Activated CD4-positive, alpha-beta T cell treated with anti-CD3 and anti-CD28 coated beads, Interleukin-2, amount 50 U/mL, for 1 hour (primary cell): ENCODE results near the gene STUM.
"Not testable (repeated sequence)": the region's sequence is repeated elsewhere in the genome, so short reads cannot be mapped to it uniquely, and the experiment has no call there.

ENCODE experiments used
- DNase-seq: peaks from one replicate; pipeline ENCODE4 v3.0.0-alpha.2; 2020

The STUM gene

GRCh38 chr1:226586116-226586515 is 37.6 kb downstream of the STUM start:
- no peak for DNase-seq

GRCh38 chr1:226586650-226587422 is 38.3 kb downstream of the STUM start:
- DNase-seq = no peak

- DNase-seq = no peak
Observed at GRCh38 chr1:226588484-226588883, 39.9 kb downstream of the STUM start.

- DNase-seq = no peak
Observed at GRCh38 chr1:226589008-226589733, 40.6 kb downstream of the STUM start.

GRCh38 chr1:226590614-226591013 is 42.0 kb downstream of the STUM start:
- no peak for DNase-seq

GRCh38 chr1:226593541-226593940 is 45.0 kb downstream of the STUM start:
- DNase-seq = no peak

GRCh38 chr1:226596531-226597165 is 48.1 kb downstream of the STUM start:
- no peak for DNase-seq

- no peak for DNase-seq
Observed at GRCh38 chr1:226597616-226598454, 49.3 kb downstream of the STUM start.

- DNase-seq = no peak
Observed at GRCh38 chr1:226598455-226598849, 49.9 kb downstream of the STUM start.

GRCh38 chr1:226598955-226599354 is 50.4 kb downstream of the STUM start:
- not testable (repeated sequence) for DNase-seq

GRCh38 chr1:226599636-226600238 is 51.2 kb downstream of the STUM start:
- no peak for DNase-seq

GRCh38 chr1:226600254-226600653 is 51.7 kb downstream of the STUM start:
- no peak for DNase-seq

GRCh38 chr1:226601456-226601855 is 52.9 kb downstream of the STUM start:
- DNase-seq = no peak

- no peak for DNase-seq
Observed at GRCh38 chr1:226602186-226603021, 53.8 kb downstream of the STUM start.

GRCh38 chr1:226603022-226603857 is 54.7 kb downstream of the STUM start:
- no peak for DNase-seq

GRCh38 chr1:226603858-226604559 is 55.4 kb downstream of the STUM start:
- DNase-seq = no peak

- no peak for DNase-seq
Observed at GRCh38 chr1:226604560-226605317, 56.2 kb downstream of the STUM start.

GRCh38 chr1:226605318-226605950 is 56.9 kb downstream of the STUM start:
- DNase-seq = no peak
